Subcutaneous adipose tissue (tissue), 4 donors: ENCODE results near the gene STX11. TPM values are rescaled to one million over a fixed set of nuclear protein-coding genes. Genes with fewer than 3 reads are reported as not detected.

ENCODE experiments used
- CTCF ChIP-seq: fragments of 450-650 bp; IDR thresholded peaks from one replicate; pipeline ENCODE4 v1.5.1; 2016; ENCODE audit warnings: low read depth, mild to moderate bottlenecking, control low read depth, antibody characterized with exemption, moderate library complexity
- total RNA-seq, 4 donors: library from RNA; depleted of rRNA; stranded (reverse); fragments of >200 nt; gene quantifications; one replicate each; pipeline ENCODE4 v1.1.0, GENCODE V29; 2016

STX11 gene
- total RNA-seq, 4 donors from 2014 or later, result 42.6 to 103 (median 48.3) TPM

- no peak for TF ChIP-seq CTCF
Measured at GRCh38 chr6:144234935-144235334, 84.6 kb downstream of the STX11 start.

Other genes starting within 250 kb of the STX11 start
- 10 to 100 TPM; 26.0 to 59.7 (median 41.1) TPM for gene PLAGL1, start 142.3 kb upstream of the STX11 start, total RNA-seq
- gene SF3B5, start 54.9 kb upstream of the STX11 start, total RNA-seq, result 100 to 1,000 TPM in 3 of 4 donors, 10 to 100 TPM in 1; 87.2 to 168 (median 128) TPM
- 100 to 1,000 TPM; 157 to 278 (median 236) TPM for gene UTRN, start 134.8 kb downstream of the STX11 start, total RNA-seq